DMS53 treated with DMSO at 0.1 percent for 48 hours (cell line): ENCODE results near the gene FOXS1.

ENCODE experiments used
- DNase-seq: peaks from one replicate; lab custom pipeline; 2025; ENCODE audit not compliant: unreplicated experiment; lab: John Stamatoyannopoulos, UW

FOXS1 gene

GRCh38 chr20:31801508-31801907 is 43.9 kb downstream of the FOXS1 start:
- DNase-seq = no peak

- DNase-seq = no peak
These were observed 48.0 kb downstream of the FOXS1 start for GRCh38 chr20:31797364-31797763.
